Stomach (tissue), 9 donors: ENCODE results near the gene IGSF1. TPM values are rescaled to one million over a fixed set of nuclear protein-coding genes. Genes with fewer than 3 reads are reported as not detected.
A peak's percentile ranks its signal among the peaks of the same experiment; 100 is the strongest.

Experiments
- DNase-seq, 2 donors: peaks; one replicate each; pipeline versions ENCODE4 v3.0.0 to v3.0.0-alpha.2; 2013 to 2019
- H3K27ac ChIP-seq, 5 donors: fragments of 200-600 bp in 4 of 5; sonication (generic) in 4 of 5; one replicate each; pipeline ENCODE4 v1.5.1; 2013 to 2019; ENCODE audit warnings: mild to moderate bottlenecking in 1 of 5, moderate library complexity in 1 of 5
- H3K27me3 ChIP-seq, 3 donors: fragments of 200-600 bp; sonication (generic); one replicate each; pipeline ENCODE4 v1.5.1; 2017 to 2019; ENCODE audit warnings: mixed run types in 1 of 3
- H3K36me3 ChIP-seq, 4 donors: fragments of 200-600 bp; sonication (generic); 1 replicate in 3 of 4; 2 replicates in 1 of 4; pipeline ENCODE4 v1.5.1; 2016 to 2019
- H3K4me1 ChIP-seq, 4 donors: fragments of 200-600 bp; sonication (generic); one replicate each; pipeline ENCODE4 v1.5.1; 2016 to 2019
- H3K4me3 ChIP-seq, 4 donors: fragments of 200-600 bp; sonication (generic) in 3 of 4; one replicate each; pipeline ENCODE4 v1.5.1; 2016 to 2019; ENCODE audit warnings: mild to moderate bottlenecking in 1 of 4
- H3K9me3 ChIP-seq, 4 donors: fragments of 200-600 bp; sonication (generic); one replicate each; pipeline ENCODE4 v1.5.1; 2016 to 2019
- EP300 ChIP-seq: sonication (generic); formaldehyde crosslinking; IDR thresholded peaks from one replicate; pipeline ENCODE4 v1.6.1; 2017; ENCODE audit warnings: antibody characterized with exemption
- POLR2A ChIP-seq, 4 donors: fragments of 450-650 bp; IDR thresholded peaks; one replicate each; pipeline ENCODE4 v1.6.1; 2016; ENCODE audit warnings: antibody characterized with exemption in 4 of 4, control low read depth in 2 of 4, mild to moderate bottlenecking in 1 of 4, moderate library complexity in 1 of 4
- POLR2AphosphoS5 ChIP-seq, 3 donors: sonication (generic); formaldehyde crosslinking; IDR thresholded peaks; one replicate each; pipeline ENCODE4 v1.6.1; 2016; ENCODE audit warnings: antibody characterized with exemption in 3 of 3
- WGBS, 5 donors: extraction: QIAGEN DNeasy Blood & Tissue Kit in 3 of 5; methylation state at CpG; one replicate each; pipeline versions ENCODE4 v1.1.5 to v1.1.7; 2013 to 2018; 5-methylcytosine and 5-hydroxymethylcytosine counted together
- intact Hi-C: fragments of 100-400 bp; cut with DNase I; formaldehyde crosslinking; loops from one replicate; pipeline ENCODE4 v1.15.1; 2023; ENCODE audit warnings: low total_unique reads
- polyA plus RNA-seq, 3 donors: library from polyadenylated mRNA; stranded (reverse); fragments of 200-250 nt; gene quantifications; one replicate each; pipeline ENCODE4 v1.2.3, GENCODE V29; 2013
- total RNA-seq, 5 donors: library from RNA; depleted of rRNA; stranded (reverse); fragments of >200 nt; gene quantifications; one replicate each; pipeline versions ENCODE4 v1.1.0 to v1.2.3, GENCODE V29; 2014 to 2016
- TF ChIP-seq, protein P1 (sequence below), 7 experiments: fragments of 450-650 bp in 4 of 7; fragments of 200-600 bp in 3 of 7; sonication (generic) in 3 of 7; IDR thresholded peaks; one replicate each; pipeline ENCODE4 v1.5.1; 2016 to 2019; ENCODE audit warnings: antibody characterized with exemption in 7 of 7, control low read depth in 2 of 7, mild to moderate bottlenecking in 1 of 7
- donor health status: healthy with polysubstance abuse.
- donor health status: Bipolar disorder and iron deficiency.
- donor health status: healthy.

Gene IGSF1
- total and polyA plus RNA-seq, 8 donors, result 0.15 to 1.7 (median 0.38) TPM; not detected in 5

DNA sequence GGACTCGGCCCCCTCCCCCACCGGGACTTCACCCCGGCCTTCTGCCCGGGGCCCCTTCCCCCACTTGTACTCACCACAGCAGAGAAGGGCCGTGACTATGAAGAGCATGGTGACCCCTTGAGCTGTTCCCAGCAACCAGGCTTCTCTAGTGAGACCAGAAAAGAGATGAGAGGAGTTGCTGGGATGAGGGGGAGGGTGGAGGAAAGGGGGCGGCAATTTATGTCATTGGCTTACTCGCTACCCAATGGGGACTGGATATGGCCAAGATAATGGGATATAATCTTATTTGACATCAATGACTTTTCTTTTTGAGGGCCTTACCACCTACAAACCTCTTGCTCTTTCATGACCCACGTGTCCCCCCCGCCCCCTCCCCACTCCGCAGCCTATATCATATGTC, 9.9 kb downstream of the IGSF1 start:
- no peak overlapping the region for H3K27ac ChIP-seq
- H3K4me3 ChIP-seq, result no peak overlapping the region
- no peaks in the 10 kb centered on the region for H3K36me3 ChIP-seq
- no peaks in the 10 kb centered on the region for H3K4me1 ChIP-seq
- peaks cover 0 to 18% (median 0%) of the 10 kb centered on the region in 3 donors for H3K27me3 ChIP-seq
- DNase-seq, result no peak
- intact Hi-C loops, result no loop called here
- 59 to 69% (median 62%) methylated on average over 10 of the region's 10 CpGs for WGBS, 5 donors
- H3K9me3 ChIP-seq, result no peaks in the 10 kb centered on the region
- TF ChIP-seq POLR2AphosphoS5 (IDR thresholded peaks at IDR 0.05) (no peak), EP300 (no peak), POLR2A (IDR thresholded peaks at IDR 0.05) (no peak)
- TF ChIP-seq, protein P1, sequence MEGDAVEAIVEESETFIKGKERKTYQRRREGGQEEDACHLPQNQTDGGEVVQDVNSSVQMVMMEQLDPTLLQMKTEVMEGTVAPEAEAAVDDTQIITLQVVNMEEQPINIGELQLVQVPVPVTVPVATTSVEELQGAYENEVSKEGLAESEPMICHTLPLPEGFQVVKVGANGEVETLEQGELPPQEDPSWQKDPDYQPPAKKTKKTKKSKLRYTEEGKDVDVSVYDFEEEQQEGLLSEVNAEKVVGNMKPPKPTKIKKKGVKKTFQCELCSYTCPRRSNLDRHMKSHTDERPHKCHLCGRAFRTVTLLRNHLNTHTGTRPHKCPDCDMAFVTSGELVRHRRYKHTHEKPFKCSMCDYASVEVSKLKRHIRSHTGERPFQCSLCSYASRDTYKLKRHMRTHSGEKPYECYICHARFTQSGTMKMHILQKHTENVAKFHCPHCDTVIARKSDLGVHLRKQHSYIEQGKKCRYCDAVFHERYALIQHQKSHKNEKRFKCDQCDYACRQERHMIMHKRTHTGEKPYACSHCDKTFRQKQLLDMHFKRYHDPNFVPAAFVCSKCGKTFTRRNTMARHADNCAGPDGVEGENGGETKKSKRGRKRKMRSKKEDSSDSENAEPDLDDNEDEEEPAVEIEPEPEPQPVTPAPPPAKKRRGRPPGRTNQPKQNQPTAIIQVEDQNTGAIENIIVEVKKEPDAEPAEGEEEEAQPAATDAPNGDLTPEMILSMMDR (IDR thresholded peaks at IDR 0.05), result no peak

DNA sequence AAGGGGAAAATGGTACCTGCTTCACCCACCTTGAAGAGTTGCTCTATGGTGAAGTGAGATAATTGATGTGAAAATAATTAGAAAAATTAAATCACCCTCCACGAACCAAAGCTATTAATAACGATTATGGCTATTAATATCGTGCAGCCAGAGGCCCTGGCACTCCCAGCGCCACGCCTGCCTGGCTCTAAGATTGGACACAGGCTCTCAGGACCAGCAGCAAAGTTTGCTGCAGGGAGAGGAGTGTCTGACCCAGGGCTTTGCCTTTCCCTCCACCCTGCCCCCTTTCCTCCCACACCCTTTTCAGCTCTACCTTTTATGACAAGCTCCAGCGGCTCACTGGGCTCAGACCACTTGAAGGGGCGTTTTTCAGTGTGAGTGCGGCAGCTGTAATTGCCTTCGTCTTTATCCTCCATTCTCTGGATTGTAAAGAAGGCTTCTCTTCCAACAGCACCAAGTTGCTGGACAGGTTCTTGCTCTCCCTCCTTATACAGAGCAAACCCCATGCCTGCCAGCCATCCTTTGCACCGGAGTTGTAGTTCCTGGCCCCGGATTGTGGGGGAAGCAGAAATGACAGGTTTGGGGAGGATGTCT, 11.5 kb downstream of the IGSF1 start:
- no peak for TF ChIP-seq POLR2A (IDR thresholded peaks at IDR 0.05)
- no peak for TF ChIP-seq EP300
- no peak for TF ChIP-seq POLR2AphosphoS5 (IDR thresholded peaks at IDR 0.05)
- TF ChIP-seq, protein P1 (IDR thresholded peaks at IDR 0.05), result no peak
- Histone ChIP-seq H3K4me1 (no peaks in the 10 kb centered on the region), H3K27ac (no peak overlapping the region), H3K9me3 (no peaks in the 10 kb centered on the region), H3K4me3 (no peak overlapping the region), H3K36me3 (no peaks in the 10 kb centered on the region), H3K27me3 (peaks cover 0 to 22% (median 0%) of the 10 kb centered on the region in 3 donors)
- intact Hi-C loops, result no loop called here
- DNase-seq, result peak in 1 of 2 donors; percentile 10
- WGBS, 5 donors, result 23 to 48% (median 39%) methylated on average over 11 of the region's 11 CpGs

DNA sequence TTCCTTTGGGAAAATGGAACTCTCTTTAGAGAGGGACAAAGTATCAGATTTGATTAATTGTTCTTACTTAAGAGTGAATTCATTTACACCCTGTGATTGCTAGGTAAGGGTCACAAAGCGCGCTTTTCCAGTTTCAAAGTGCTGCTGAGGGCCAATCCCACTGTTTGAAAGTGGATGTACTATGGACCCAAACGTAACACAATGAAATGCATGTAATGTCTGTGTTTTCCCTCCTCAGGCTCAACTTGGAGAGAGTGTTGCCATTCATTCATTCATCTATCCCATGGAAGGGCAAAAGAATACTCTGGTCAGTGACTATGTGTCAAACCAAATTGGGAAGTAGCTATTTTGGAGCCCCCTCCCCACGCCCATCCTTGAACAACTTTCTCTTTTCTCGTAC, 16.1 kb downstream of the IGSF1 start:
- no peaks in the 10 kb centered on the region for H3K36me3 ChIP-seq
- H3K9me3 ChIP-seq, result no peaks in the 10 kb centered on the region
- no peak for DNase-seq
- H3K27ac ChIP-seq, result no peak overlapping the region
- H3K4me1 ChIP-seq, result no peaks in the 10 kb centered on the region
- 83 to 91% (median 88%) methylated on average over 5 of the region's 5 CpGs for WGBS, 5 donors
- TF ChIP-seq, protein P1 (IDR thresholded peaks at IDR 0.05), result no peak
- TF ChIP-seq POLR2AphosphoS5 (IDR thresholded peaks at IDR 0.05), result no peak
- no peak overlapping the region for H3K4me3 ChIP-seq
- H3K27me3 ChIP-seq, result peaks cover 0 to 13% (median 0%) of the 10 kb centered on the region in 3 donors
- intact Hi-C loops, result no loop called here

DNA sequence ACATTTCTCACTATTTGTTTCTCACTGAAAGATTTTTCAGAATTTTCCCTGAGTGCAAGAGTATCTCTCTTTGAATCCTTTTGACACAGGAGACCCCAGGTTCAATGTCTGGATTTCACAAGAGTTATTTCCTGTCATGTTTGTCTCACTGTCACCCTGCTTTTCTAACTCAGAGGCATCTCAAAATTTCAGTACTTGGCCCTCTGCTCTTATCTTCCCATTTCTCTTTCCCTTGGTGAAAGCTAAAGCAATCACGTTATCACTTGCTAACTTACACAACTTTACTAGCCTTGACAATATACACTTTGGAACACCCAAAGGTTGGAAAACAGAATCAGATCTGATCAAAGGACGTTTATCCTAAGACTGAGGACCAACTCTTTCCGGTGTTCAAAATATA, 17.3 kb downstream of the IGSF1 start:
- DNase-seq, result no peak
- intact Hi-C loops, result no loop called here
- Histone ChIP-seq H3K36me3 (no peaks in the 10 kb centered on the region), H3K4me1 (no peaks in the 10 kb centered on the region), H3K9me3 (no peaks in the 10 kb centered on the region), H3K4me3 (no peak overlapping the region), H3K27me3 (peaks cover 0 to 13% (median 0%) of the 10 kb centered on the region in 3 donors), H3K27ac (no peak overlapping the region)
- TF ChIP-seq EP300, result no peak
- no peak for TF ChIP-seq POLR2A (IDR thresholded peaks at IDR 0.05)
- TF ChIP-seq, protein P1 (IDR thresholded peaks at IDR 0.05), result no peak
- TF ChIP-seq POLR2AphosphoS5 (IDR thresholded peaks at IDR 0.05), result no peak
- 22 to 33% (median 29%) methylated on average over 3 of the region's 3 CpGs for WGBS, 5 donors
